Stimulated activated CD4-positive, alpha-beta T cell treated with anti-CD3 and anti-CD28 coated beads, Interleukin-4, amount 100 ng/mL, for 1 hour (primary cell): ENCODE measurements around the gene TBX2.

ENCODE experiments used
- DNase-seq: peaks from one replicate; pipeline ENCODE4 v3.0.0-alpha.2; 2020

Gene TBX2

DNA sequence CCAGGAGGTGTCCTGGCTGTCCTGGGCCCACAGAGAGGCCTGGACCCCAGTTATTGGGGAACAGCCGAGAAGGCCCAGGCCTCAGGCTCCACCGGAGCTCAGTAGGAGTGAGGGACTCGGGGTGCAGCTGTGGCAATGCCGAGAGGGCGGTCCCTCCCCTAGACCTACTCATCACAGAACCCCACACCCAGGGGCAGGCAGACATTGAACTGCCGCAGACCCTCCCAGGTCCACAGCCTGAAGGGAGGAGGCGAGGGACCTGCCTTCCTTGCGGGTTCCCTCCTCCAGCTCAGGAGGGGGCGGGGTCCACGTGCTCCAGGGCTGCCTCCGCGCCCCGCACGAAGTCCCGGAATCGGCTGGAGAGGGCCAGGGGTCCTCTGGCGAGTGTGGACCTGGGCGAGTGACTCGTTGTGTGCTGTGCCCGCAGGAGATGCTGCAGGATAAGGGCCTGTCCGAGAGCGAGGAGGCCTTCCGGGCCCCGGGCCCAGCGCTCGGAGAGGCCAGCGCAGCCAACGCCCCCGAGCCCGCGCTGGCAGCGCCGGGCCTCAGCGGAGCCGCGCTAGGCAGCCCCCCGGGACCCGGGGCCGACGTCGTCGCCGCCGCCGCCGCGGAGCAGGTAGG lies 56.5 kb downstream of the TBX2 start:
- no peak for DNase-seq

GRCh38 chr17:61456688-61457225 lies 57.1 kb downstream of the TBX2 start:
- no peak for DNase-seq

DNA sequence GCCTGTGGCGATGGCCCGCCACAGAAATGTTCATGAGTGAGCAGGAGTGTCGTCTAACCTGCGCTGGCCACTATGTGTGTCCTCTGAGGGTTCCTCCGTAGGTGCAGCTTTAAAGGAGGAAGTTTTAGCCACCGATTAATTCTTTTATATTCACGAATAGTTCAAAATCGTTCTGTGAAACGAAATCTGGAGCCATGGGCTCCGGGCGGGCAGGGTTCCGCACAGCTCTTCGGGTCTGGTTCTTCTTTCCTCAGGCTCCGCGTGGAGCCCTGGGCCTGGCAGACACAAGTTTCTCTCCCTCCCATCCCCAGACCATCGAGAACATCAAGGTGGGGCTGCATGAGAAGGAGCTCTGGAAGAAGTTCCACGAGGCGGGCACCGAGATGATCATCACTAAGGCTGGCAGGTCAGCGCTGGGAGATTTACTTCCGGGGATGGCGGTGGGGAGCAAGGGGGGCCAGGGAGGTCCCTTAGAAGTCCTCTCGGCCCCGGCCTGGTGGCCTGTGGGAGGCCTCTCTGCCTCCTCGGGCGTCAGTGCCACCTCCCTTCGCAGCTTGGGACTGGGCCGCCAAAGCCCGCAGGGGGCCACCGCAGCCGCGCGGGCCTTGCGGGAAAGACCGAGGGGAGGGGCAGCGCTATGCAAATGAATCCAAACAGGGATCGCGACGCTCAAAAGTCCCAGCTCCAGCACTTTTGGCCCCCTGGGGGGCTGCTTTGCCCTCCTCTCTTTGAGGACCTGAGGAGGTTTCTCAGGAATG lies 57.8 kb downstream of the TBX2 start:
- no peak for DNase-seq

GRCh38 chr17:61458000-61458399 lies 58.4 kb downstream of the TBX2 start:
- no peak for DNase-seq

DNA sequence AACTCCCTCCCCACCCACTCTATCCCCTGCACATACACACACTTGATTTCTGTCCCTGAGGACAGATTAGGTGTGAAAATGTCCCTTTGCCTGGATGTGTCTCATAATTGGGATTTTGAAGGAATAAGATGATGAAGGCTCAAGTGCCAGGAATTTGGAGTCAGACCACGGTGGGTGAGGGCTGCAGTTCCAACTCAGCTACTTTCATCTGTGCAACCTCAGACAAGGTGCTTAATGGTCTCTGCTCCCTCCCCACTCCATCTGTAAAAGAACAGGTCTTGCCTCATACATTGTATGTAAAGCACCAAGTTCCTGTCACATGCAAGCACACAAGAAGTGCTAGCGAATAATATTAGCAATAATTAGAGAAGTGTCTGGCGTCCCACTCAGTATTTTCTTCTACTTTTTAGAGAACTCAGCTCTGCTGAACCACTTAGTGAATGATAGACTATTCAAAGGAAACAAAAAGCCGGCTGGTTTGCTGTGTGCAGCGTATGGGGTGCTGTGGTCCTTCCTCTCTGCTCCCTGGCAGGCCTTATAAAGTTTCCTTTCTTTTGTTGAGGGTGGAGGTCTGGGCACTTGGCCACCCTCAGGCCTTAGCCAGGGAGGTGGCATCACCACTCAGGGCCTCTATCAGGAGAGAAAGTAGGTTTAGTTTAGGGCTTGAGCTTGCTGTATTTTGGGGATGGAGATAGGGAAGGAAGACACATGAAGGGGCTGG lies 58.9 kb downstream of the TBX2 start:
- DNase-seq: no peak
